ENCODE data around the gene MPC2.

The MPC2 gene

GRCh38 chr1:167949785-167950184 lies 12.9 kb upstream of the MPC2 start:
- DNase-seq (ENCODE audit: low read depth), result no peak
- no peak for TF ChIP-seq CTCF (IDR thresholded peaks at IDR 0.05; ENCODE audit: control insufficient read depth, insufficient read depth, low read depth, low read length, missing control alignments)

GRCh38 chr1:167947733-167948132 lies 10.9 kb upstream of the MPC2 start:
- no peak for TF ChIP-seq CTCF (IDR thresholded peaks at IDR 0.05; ENCODE audit: control insufficient read depth, insufficient read depth, low read depth, low read length, missing control alignments)
- no peak overlapping the region for H3K4me3 ChIP-seq (ENCODE audit: control insufficient read depth, low read depth, low read length)
- no peak for DNase-seq (ENCODE audit: low read depth)

More at GRCh38 chr1:167949785-167950184, 12.9 kb upstream of the MPC2 start:
- no peak overlapping the region for H3K4me3 ChIP-seq (ENCODE audit: control insufficient read depth, low read depth, low read length)

- no peak for TF ChIP-seq CTCF (IDR thresholded peaks at IDR 0.05; ENCODE audit: control insufficient read depth, insufficient read depth, low read depth, low read length, missing control alignments)
- DNase-seq (ENCODE audit: low read depth), result no peak
- H3K4me3 ChIP-seq (ENCODE audit: control insufficient read depth, low read depth, low read length), result no peak overlapping the region
Measured at GRCh38 chr1:167943541-167943940, 6.7 kb upstream of the MPC2 start.

- DNase-seq (ENCODE audit: low read depth), result no peak
- TF ChIP-seq CTCF (IDR thresholded peaks at IDR 0.05; ENCODE audit: control insufficient read depth, insufficient read depth, low read depth, low read length, missing control alignments), result no peak
- H3K4me3 ChIP-seq (ENCODE audit: control insufficient read depth, low read depth, low read length), result no peak overlapping the region
Measured at GRCh38 chr1:167940264-167940663, 3.4 kb upstream of the MPC2 start.

- DNase-seq (ENCODE audit: low read depth), result no peak
- peak overlapping the region; percentile 92 for H3K4me3 ChIP-seq (ENCODE audit: control insufficient read depth, low read depth, low read length)
- no peak for TF ChIP-seq CTCF (IDR thresholded peaks at IDR 0.05; ENCODE audit: control insufficient read depth, insufficient read depth, low read depth, low read length, missing control alignments)
Measured at GRCh38 chr1:167938080-167938636, 1.3 kb upstream of the MPC2 start.

- no peak for TF ChIP-seq CTCF (IDR thresholded peaks at IDR 0.05; ENCODE audit: control insufficient read depth, insufficient read depth, low read depth, low read length, missing control alignments)
- DNase-seq (ENCODE audit: low read depth), result no peak
- peak overlapping the region; percentile 92 for H3K4me3 ChIP-seq (ENCODE audit: control insufficient read depth, low read depth, low read length)
Measured at GRCh38 chr1:167937709-167938010, 788 bp upstream of the MPC2 start.
